H1 (cell line): ENCODE data around the gene PKN3. TPM values are rescaled to one million over a fixed set of nuclear protein-coding genes. Genes with fewer than 3 reads are reported as not detected.
A peak's percentile ranks its signal among the peaks of the same experiment; 100 is the strongest.

ENCODE experiments used
- ATF2 ChIP-seq: IDR thresholded peaks from 2 replicates; pipeline ENCODE4 v1.6.1; 2012; ENCODE audit warnings: low read length, inconsistent platforms
- BCL11A ChIP-seq, 2 experiments: IDR thresholded peaks; one replicate each; pipeline ENCODE4 v1.6.1; 2011; ENCODE audit warnings: low read depth in 2 of 2, low read length in 2 of 2, mild to moderate bottlenecking in 2 of 2
- CHD1 ChIP-seq: IDR thresholded peaks from 2 replicates; pipeline ENCODE4 v1.6.1; 2012; ENCODE audit warnings: low read depth, low read length, improper control_type of control experiment
- CREB1 ChIP-seq: IDR thresholded peaks from 2 replicates; pipeline ENCODE4 v1.6.1; 2012; ENCODE audit warnings: inconsistent platforms
- EP300 ChIP-seq, 2 experiments: IDR thresholded peaks; 1 replicate in 1 of 2; 2 replicates in 1 of 2; pipeline ENCODE4 v1.6.1; 2011 to 2012; ENCODE audit warnings: low read depth in 2 of 2, low read length in 2 of 2, mild to moderate bottlenecking in 2 of 2, borderline replicate concordance in 1 of 2, inconsistent platforms in 1 of 2, moderate library complexity in 1 of 2
- EZH2 ChIP-seq: fragments of 200-600 bp; sonication (generic); IDR thresholded peaks from 2 replicates; pipeline ENCODE4 v1.7.1; 2012; ENCODE audit warnings: low read depth, mild to moderate bottlenecking, moderate library complexity, low read length, inconsistent platforms; ENCODE audit not compliant: severe bottlenecking
- KDM4A ChIP-seq: IDR thresholded peaks from one replicate; pipeline ENCODE4 v1.7.1; 2012; ENCODE audit warnings: low read depth, mild to moderate bottlenecking, moderate library complexity, low read length, inconsistent platforms; ENCODE audit not compliant: severe bottlenecking
- NRF1 ChIP-seq: IDR thresholded peaks from 2 replicates; pipeline ENCODE4 v1.6.1; 2011; ENCODE audit warnings: mild to moderate bottlenecking, low read depth, low read length, improper control_type of control experiment
- RAD21 ChIP-seq, 2 experiments: IDR thresholded peaks in 1 of 2; conservative IDR thresholded peaks in 1 of 2; 2 replicates each; pipeline ENCODE4 v1.6.1; 2011; ENCODE audit warnings: low read depth in 2 of 2, low read length in 2 of 2, improper control_type of control experiment in 1 of 2, inconsistent platforms in 1 of 2, mild to moderate bottlenecking in 1 of 2, moderate library complexity in 1 of 2
- RFX5 ChIP-seq: IDR thresholded peaks from 2 replicates; pipeline ENCODE4 v1.6.1; 2011; ENCODE audit warnings: low read depth, low read length, improper control_type of control experiment, borderline replicate concordance
- SAP30 ChIP-seq: fragments of 300-600 bp; sonication (generic); IDR thresholded peaks from 2 replicates; pipeline ENCODE4 v1.7.1; 2012; ENCODE audit warnings: low read length, moderate library complexity, mild to moderate bottlenecking, inconsistent platforms; ENCODE audit not compliant: insufficient read depth, insufficient replicate concordance
- SIX5 ChIP-seq: IDR thresholded peaks from 2 replicates; pipeline ENCODE4 v1.6.1; 2011; ENCODE audit warnings: mild to moderate bottlenecking, low read depth, low read length
- SP1 ChIP-seq: IDR thresholded peaks from 2 replicates; pipeline ENCODE4 v1.6.1; 2011; ENCODE audit warnings: low read depth, low read length
- SRF ChIP-seq: IDR thresholded peaks from 2 replicates; pipeline ENCODE4 v1.6.1; 2011; ENCODE audit warnings: mild to moderate bottlenecking, low read depth, low read length, moderate library complexity
- TAF1 ChIP-seq: IDR thresholded peaks from 2 replicates; pipeline ENCODE4 v1.6.1; 2011; ENCODE audit warnings: mild to moderate bottlenecking, low read depth, low read length
- TAF7 ChIP-seq: optimal IDR thresholded peaks from 2 replicates; pipeline ENCODE3; 2011; ENCODE audit warnings: low read depth, mild to moderate bottlenecking, inconsistent platforms, low read length, moderate library complexity, borderline replicate concordance
- TBP ChIP-seq: IDR thresholded peaks from 2 replicates; pipeline ENCODE4 v1.6.1; 2011; ENCODE audit warnings: low read depth, low read length, improper control_type of control experiment
- YY1 ChIP-seq: IDR thresholded peaks from 2 replicates; pipeline ENCODE4 v1.6.1; 2011; ENCODE audit warnings: low read depth, mild to moderate bottlenecking, low read length
- polyA plus RNA-seq, 7 experiments: library from polyadenylated mRNA; depleted of rRNA in 3 of 7; stranded (reverse) in 5 of 7; unstranded in 2 of 7; fragments of >200 nt in 5 of 7; fragments of 200-250 nt in 2 of 7; gene quantifications; 1 replicate in 5 of 7; 2 replicates in 1 of 7; 4 replicates in 1 of 7; pipeline versions ENCODE4 v1.2.1 to v1.2.3, GENCODE V29; 2011 to 2013; ENCODE audit warnings: missing spikeins in 2 of 7, mixed read lengths in 2 of 7
- total RNA-seq: library from RNA; stranded (reverse); fragmentation: NEBNext Ultra II Directional; extraction: Animal tissue kit (Norgen Biotek cat#: 25700); gene quantifications from 2 replicates; pipeline ENCODE4 v1.2.1, GENCODE V29; 2021
- TF ChIP-seq, protein P1 (sequence below): IDR thresholded peaks from 2 replicates; pipeline ENCODE4 v1.6.1; 2012; ENCODE audit warnings: inconsistent platforms

PKN3 gene
- total and polyA plus RNA-seq, 2 of the 8 experiments (the other 6 are each of a cell fraction or from before 2014, with no cell fraction given), result 15.7 to 16.3 TPM

DNA sequence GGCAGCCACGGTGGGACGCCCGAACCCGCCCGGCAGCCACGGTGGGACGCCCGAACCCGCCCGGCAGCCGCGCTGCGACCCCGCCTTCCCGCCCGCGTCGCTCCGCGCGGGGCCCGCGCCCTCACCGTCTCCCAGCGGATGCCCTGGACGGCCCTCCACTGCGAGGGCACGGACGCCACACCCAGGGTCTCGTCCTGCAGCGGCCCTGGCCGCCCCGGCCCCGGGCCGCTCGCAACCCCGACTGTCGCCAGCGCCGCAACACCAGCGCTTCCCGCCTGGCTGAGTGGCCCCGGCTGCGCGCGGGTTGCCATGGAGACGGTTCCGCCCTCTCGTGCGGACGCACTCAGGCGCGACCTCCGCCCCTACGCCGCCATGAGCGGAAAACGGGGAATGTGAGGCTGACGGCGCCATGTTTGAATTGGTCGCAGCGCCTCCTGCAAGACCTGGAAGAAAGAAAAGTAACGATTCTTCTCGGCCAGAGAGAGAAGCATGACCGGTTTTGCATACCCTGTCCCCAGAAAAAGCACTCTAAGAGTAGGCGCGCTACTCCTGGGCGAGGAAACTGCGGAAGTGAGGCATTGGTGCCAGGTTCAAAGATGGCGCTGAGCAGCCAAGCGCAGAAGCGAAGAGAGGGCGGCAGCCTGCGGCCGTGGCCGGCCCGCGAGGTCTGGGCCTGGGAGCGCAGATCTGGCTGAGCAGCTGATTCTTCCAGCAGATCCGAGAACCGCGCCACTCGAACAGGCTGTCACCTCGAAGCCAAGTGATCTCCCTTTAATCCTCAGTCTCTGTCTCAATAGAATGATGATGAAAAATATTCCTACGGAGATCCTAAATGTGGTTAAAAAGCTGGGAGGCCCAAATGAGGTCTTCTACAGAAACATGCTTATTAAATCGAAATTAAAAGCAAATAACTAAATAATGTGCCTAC lies 45.6 kb upstream of the PKN3 start, which contains the start of gene DYNC2I2 (continued):
- TF ChIP-seq EP300 (IDR thresholded peaks at IDR 0.05; ENCODE audit: borderline replicate concordance in 1 of 2, low read depth in 2 of 2, low read length in 2 of 2), result 0 out of 3 replicates have a peak, but pooled peaks of 1 of the 2 experiments have one; percentile 9
- TF ChIP-seq EZH2, result no peak
- peak; percentile 50 for TF ChIP-seq SRF
- peak; percentile 78 for TF ChIP-seq TAF7
- TF ChIP-seq YY1, result peak; percentile 100
- peak; percentile 9; the same call in 1 of the 2 replicates for TF ChIP-seq NRF1
- peak; percentile 49; the same call in 1 of the 2 replicates for TF ChIP-seq SIX5
- TF ChIP-seq SP1, result 0 out of 2 replicates have a peak, but pooled peaks have one; percentile 44
- no peak for TF ChIP-seq RFX5
- peak in 1 of 2 experiments; percentile 17; a peak in 1 of 4 replicates for TF ChIP-seq RAD21 (IDR thresholded peaks at IDR 0.05 in 1 of 2, conservative IDR thresholded peaks at IDR 0.05 in 1 of 2; ENCODE audit: low read depth in 2 of 2, low read length in 2 of 2)
- TF ChIP-seq CHD1, result no peak
- TF ChIP-seq KDM4A, result peak; percentile 77
- peak; percentile 75 for TF ChIP-seq TBP
- TF ChIP-seq, protein P1, sequence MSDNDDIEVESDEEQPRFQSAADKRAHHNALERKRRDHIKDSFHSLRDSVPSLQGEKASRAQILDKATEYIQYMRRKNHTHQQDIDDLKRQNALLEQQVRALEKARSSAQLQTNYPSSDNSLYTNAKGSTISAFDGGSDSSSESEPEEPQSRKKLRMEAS, result peak; percentile 82
- no peak for TF ChIP-seq BCL11A (IDR thresholded peaks at IDR 0.05; ENCODE audit: low read depth in 2 of 2, low read length in 2 of 2)
- peak; percentile 83 for TF ChIP-seq ATF2
- peak; percentile 83 for TF ChIP-seq SAP30
- TF ChIP-seq TAF1, result peak; percentile 92
- TF ChIP-seq CREB1, result peak; percentile 95
